GM18507 (cell line): ENCODE data around the gene GPR3.

Experiments used
- DNase-seq: peaks from one replicate; pipeline ENCODE4 v3.0.0; 2011; ENCODE audit warnings: low read depth; ENCODE audit not compliant: insufficient read length; ENCODE audit errors: extremely low spot score
- FAIRE-seq: peaks from 2 replicates; lab custom pipeline; 2011; peaks lifted over from hg19 to GRCh38; lab: Jason Lieb, UNC

The GPR3 gene

GRCh38 chr1:27358038-27358927 is 34.1 kb upstream of the GPR3 start:
- DNase-seq (no peak), FAIRE-seq (no peak)

- DNase-seq (no peak), FAIRE-seq (no peak)
Observed at GRCh38 chr1:27358928-27359313, 33.5 kb upstream of the GPR3 start.

DNA sequence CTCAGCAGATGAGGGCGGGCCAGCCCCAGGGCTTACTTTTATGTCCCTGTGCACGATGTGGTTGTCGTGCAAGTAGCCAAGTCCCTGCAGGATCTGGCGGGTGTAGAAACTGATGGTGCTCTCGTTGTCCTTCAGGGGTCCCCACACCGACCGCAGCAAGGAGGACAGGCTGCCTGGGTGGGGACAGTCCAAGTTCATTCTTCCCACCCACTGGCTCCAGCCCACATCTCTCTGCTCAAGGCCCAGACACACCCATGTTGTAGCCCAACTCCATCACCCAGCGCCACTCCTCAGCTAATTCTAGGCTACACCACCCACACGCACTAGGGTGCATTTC is 32.6 kb upstream of the GPR3 start:
- FAIRE-seq (no peak), DNase-seq (no peak)

DNA sequence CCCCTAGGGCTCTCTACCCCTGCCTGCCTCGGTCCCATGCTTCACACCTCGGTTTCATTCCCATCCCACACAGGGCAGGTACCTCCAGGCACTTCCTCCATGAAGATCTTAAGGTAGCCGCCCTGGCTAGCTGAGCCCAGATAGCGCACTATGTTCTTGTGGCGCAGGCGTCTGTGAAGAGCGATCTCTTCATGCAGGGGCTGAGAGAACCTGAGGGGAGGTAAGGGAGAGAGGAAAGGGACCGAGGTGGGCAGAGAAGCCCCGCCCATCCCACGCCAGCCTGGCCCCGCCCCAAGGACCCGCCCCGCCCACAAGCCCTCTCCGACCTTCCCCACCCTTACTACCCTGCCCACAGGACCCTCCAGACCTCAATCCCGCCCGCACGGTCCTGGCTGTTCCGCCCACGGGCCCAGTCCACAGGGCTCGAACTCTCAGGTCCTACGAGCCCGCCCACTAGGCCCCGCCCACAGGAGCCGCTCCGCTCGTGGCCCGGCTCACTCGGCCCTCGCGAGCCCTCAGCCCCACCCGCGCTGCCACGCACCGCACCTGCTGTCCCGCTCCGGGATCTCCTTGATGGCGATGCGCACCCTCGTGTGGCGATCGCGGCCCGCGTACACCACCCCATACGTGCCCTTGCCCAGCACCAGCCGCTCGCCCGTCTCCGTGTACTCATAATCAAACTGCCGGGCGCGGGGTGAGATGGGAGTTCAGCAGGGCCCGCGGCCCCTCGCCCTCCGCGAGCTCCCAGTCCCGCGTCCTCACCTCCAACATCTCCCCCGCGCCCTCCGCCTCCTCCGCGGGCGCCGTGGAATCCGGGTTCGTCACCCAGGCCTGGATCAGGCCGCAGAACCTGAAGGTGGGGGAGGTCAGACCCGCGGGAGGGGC is 32.0 kb upstream of the GPR3 start:
- DNase-seq = no peak
- FAIRE-seq = peak; percentile 82

- FAIRE-seq = no peak
Observed at GRCh38 chr1:27361044-27361402, 31.4 kb upstream of the GPR3 start.

GRCh38 chr1:27361553-27361952 is 30.9 kb upstream of the GPR3 start:
- DNase-seq (no peak), FAIRE-seq (no peak)

More at GRCh38 chr1:27361044-27361402, 31.4 kb upstream of the GPR3 start:
- no peak for DNase-seq

- FAIRE-seq (no peak), DNase-seq (no peak)
Observed at GRCh38 chr1:27363766-27364695, 28.4 kb upstream of the GPR3 start.

- DNase-seq (no peak), FAIRE-seq (no peak)
Observed at GRCh38 chr1:27364696-27365371, 27.6 kb upstream of the GPR3 start.

- FAIRE-seq (peak; percentile 89), DNase-seq (peak; percentile 77)
Observed at GRCh38 chr1:27365372-27366112, 26.9 kb upstream of the GPR3 start.

DNA sequence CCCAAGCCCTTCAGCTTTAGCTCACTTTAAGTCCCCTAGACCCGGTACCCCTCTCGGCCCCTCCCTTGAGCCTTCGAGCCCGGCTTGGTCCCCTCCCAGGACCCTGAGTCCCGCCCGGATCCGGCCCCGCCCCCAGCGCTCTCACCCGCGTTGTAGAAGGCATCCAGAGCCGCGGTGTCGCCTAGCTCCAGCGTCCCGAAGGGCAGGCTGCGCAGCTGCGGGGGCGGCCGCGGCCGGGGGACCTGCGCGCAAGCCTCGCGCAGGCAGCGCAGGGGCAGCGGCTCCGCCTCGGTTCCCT is 26.4 kb upstream of the GPR3 start:
- FAIRE-seq = no peak

DNA sequence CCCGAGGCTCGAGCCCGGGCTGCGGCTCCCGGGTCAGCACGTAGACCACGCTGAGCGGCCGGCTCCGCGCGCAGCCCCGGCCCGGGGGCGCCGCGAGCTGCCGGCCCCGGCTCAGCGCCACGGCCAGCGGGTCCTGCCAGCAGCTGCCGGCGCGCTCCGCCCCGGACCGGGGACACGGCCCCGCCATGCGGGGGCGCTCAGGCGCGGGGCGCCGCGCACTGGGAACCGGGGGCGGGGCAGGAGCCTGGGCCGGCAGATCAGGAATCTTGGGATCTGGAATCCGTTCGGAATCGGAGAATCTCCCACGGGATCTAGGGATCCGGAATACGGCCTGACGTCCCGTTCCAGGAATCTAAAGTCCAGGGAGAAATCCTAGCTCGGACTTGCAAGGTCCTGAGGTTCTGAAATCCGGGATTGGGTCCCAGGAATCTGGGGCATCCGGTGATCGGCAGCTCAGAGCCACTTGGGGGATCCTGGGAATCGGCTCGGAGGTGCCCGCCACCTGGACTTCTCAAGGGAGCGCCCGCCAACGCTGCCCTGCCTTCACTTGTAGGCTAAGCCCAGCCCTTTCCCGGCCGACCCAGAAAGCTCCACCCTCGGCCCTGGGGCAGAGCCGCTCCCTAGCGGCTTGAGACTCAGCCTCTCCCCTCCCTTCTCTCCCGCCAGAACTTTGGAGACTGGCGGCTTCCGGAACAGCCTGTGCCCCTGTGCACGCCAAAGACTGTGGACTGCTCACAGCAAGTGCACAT is 25.8 kb upstream of the GPR3 start, which contains the start of gene MAP3K6:
Gene MAP3K6, minus strand, starts transcription at position 551 of the 749 bp plus-strand sequence. Its CDS starts 364 bp downstream, at position 187.
- FAIRE-seq (no peak), DNase-seq (no peak)

More for the DNA sequence above, 26.4 kb upstream of the GPR3 start:
- no peak for DNase-seq

GRCh38 chr1:27367160-27367650 is 25.2 kb upstream of the GPR3 start:
- FAIRE-seq (no peak), DNase-seq (no peak)

DNA sequence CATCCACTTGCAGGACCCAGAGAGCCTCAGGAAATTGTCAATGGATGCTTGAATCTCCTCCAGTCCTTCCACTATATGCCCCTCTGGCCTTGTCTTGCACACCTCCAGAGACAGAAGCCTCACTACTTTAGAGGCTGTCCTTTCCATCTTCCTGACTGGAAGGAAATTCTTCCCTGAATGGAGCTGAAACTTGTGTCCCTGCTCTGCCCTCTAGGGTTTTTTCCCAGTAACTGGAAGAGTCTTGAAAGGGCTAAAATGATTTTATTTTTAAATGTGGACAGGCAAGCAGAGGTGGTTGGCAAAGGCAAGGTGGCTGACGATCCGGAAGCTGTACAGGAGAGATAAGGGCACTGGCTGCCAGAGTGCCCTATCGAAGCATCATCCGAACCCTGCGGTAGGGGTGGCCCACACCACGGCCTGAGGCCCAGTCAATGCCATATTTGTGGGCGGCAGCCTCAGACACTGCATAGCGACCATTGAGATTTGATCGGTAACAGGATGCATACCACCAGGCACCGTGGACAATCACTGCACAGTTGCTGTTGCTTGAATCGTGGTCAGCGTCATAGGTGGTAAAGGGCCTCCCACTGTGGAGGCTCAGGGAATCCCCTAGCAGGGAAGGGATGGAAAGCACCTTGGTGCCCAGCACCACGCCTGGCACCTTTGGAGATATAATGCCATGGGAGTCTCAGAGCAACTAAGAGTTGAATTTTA is 23.4 kb upstream of the GPR3 start:
- FAIRE-seq = no peak

DNA sequence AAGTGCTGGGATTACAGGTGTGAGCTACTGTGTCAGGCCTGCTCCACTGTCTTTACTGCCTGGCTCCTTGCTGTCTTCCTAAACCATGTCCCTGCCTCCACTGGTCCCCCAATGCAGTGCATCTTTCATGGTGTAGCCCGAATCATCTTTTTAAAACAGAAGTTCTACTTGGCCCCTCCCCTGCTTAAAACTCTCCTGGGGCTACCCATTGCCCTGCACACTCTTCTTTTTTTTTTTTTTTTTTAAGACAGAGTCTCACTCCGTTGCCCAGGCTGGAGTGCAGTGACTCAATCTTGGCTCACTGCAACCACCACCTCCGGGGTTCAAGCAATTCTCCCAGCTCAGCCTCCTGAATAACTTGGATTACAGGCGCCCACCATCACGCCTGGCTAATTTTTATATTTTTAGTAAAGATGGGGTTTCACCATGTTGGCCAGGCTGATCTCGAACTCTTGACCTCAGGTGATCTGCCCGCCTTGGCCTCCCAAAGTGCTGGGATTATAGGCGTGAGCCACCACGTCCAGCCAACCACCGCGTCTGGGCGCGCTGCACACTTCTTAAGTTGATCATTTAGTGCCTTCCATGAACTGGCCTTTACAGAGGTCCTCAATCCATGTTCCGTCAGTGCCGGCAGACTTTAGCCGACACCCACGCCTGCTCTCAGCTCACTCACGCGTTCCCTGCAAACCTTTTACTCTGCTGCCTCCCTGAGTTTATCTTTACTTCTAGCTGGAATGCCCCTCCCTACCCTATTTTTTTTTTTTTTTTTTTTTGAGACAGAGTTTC is 20.2 kb upstream of the GPR3 start:
- no peak for FAIRE-seq
- DNase-seq = no peak

More for the DNA sequence above, 23.4 kb upstream of the GPR3 start:
- no peak for DNase-seq

DNA sequence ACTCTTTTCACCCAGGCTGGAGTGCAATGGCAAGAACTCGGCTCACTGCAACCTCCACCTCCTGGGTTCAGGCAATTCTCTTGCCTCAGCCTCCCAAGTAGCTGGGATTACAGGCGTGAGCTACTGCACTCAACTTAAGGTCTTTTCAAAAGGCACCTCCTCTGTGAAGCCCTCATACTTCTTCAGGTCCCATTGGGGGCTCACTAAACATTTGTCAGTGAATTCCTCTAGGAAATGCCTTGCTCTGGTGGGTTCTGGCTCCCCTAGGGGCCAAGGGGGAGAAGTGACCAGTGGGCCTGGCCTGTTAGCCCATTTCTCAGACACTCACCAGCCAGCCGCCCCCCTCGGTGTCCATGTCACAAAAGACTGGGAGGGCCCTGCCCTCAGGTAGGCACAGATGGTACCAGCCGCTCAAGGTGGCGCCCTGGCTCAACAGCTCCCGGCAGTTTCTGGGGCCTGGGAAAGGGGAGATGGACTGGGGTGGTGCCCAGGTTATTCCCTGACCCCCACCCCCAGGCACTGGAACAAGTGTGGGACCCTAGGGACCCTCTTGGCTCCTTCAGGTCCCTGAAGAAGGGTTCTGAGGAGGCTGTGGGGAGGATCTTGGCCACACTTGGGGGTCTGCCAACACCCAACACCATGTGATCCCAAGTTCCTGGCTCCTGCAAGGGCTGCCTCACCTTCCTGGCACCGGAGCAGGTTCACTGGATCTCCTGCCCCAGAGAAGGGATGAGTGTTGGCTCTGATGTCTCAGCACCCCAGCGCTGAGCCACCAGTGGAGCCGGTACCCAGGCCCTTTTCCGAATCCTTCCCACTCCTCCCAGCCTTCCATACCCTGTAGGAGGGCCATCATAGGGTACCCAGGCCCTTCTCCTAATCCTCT is 19.4 kb upstream of the GPR3 start:
- no peak for DNase-seq
- no peak for FAIRE-seq
